Kidney tubule cell (primary cell): ENCODE measurements around the gene MRPS6.
A peak's percentile ranks its signal among the peaks of the same experiment; 100 is the strongest.

ENCODE experiments used
- DNase-seq: peaks from one replicate; pipeline ENCODE4 v3.0.0-alpha.2; 2018; ENCODE audit warnings: low spot score

Gene MRPS6

GRCh38 chr21:34100337-34100736, 27.0 kb downstream of the MRPS6 start:
- DNase-seq, result no peak

GRCh38 chr21:34100790-34101189, 27.4 kb downstream of the MRPS6 start:
- DNase-seq, result peak; percentile 18

- DNase-seq, result no peak
Observed at GRCh38 chr21:34105947-34106541, 32.7 kb downstream of the MRPS6 start.

GRCh38 chr21:34107606-34108005, 34.2 kb downstream of the MRPS6 start:
- DNase-seq, result no peak

- DNase-seq, result no peak
Observed at GRCh38 chr21:34109075-34109474, 35.7 kb downstream of the MRPS6 start.

GRCh38 chr21:34110594-34111202, 37.3 kb downstream of the MRPS6 start:
- DNase-seq, result no peak

GRCh38 chr21:34112316-34113033, 39.1 kb downstream of the MRPS6 start:
- DNase-seq, result no peak

- peak; percentile 9 for DNase-seq
Observed at GRCh38 chr21:34113842-34114241, 40.5 kb downstream of the MRPS6 start.

DNA sequence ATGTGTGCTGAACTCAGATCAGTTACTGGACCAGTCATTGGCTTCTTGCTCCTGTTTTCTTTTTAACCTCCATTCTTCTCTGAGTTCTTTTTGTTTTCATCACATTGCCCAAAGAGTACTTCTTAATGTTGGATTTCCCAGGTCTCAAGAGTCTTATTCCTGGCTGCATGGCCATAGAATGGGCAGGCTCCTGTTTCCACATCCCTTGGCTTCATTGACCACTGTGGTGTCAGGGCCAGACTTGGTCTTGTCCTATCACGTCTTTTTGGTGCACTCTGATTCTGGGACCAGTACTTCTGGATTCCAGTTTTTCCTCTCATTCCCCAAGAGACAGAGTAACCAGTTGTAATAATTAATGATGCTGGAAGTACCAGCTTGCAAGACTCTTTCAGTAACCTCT, 41.8 kb downstream of the MRPS6 start:
- DNase-seq, result no peak

DNA sequence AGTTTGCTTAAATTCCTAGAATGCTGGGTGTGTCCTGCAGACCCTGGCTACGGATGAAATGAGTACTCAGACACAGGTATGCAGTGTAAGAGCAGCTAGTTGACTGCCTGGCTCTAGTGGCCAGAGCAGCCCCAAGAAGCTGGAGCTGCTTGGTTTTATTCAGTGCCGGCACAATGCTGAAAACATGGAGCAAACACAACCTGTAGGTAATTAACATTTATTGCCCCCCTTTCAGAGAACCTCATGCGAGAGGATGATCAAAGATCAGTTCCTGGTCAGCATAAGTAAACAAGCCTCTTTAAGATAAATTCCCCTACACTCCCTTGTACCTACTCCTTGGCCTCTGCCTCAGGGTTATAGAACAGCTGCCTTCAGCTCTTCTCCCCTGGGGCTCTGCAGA, 43.2 kb downstream of the MRPS6 start:
- DNase-seq, result no peak

DNA sequence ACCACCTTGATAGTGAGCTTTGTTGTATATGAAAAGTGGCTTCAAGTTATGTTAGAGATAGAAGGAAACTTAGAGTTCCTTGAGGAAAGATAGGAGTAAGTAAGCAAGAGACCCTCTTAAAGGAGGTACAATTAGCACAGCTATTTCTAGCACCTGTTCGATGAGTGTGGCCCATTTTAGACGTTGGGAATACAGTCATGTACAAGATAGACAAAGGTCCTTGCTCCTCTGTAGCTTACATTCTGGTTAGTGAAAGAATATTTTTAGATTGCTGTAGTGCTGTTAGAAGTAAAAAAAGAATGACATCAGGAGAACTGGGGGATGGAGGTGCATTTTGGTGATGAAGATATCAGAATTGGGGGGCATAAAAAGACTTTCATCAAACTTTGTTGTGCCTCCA, 47.5 kb downstream of the MRPS6 start:
- DNase-seq, result no peak

- DNase-seq, result no peak
Observed at GRCh38 chr21:34122047-34122446, 48.7 kb downstream of the MRPS6 start.

DNA sequence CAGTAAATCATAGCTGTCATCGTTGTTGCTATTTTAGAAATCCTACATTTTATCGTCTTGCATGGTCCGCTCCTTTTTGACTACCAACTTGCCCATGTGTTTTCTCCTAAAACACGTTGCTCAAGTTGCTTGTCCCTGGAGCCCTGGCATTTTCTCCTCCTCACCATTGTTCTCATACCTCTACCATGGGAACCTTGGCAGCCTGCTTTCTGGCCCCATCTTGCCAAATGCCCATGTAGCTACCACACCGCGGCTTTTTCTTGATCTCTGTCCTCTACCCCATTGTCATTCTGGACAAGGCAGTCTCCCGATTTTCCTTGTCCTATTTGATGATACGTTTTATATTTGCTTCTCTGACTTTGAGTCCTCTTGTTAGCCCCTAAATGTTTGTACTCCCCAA, 50.2 kb downstream of the MRPS6 start:
- DNase-seq, result no peak

DNA sequence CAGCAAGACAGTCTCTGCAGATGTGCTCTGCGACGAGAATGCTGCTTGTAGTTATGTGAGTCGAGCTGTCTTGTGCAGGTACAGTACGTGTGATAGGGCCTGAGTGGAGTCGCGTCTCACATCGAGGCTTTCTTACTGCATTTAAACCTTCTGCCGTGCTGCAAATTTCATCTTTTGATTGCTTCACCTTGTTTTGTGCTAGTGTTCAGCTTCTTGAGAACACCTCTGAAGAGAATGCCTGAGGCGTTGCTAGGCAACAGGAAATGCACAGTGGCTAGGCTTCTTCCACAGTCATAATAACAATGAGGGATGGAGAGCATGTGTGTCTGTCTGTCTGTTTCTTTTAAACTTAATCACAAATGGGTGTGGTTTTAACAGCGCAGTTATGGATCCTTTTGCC, 52.9 kb downstream of the MRPS6 start:
- peak; percentile 42 for DNase-seq

- DNase-seq, result peak; percentile 23
Observed at GRCh38 chr21:34126691-34127090, 53.3 kb downstream of the MRPS6 start.

- DNase-seq, result no peak
Observed at GRCh38 chr21:34128124-34128523, 54.7 kb downstream of the MRPS6 start.

- no peak for DNase-seq
Observed at GRCh38 chr21:34128674-34129038, 55.3 kb downstream of the MRPS6 start.

DNA sequence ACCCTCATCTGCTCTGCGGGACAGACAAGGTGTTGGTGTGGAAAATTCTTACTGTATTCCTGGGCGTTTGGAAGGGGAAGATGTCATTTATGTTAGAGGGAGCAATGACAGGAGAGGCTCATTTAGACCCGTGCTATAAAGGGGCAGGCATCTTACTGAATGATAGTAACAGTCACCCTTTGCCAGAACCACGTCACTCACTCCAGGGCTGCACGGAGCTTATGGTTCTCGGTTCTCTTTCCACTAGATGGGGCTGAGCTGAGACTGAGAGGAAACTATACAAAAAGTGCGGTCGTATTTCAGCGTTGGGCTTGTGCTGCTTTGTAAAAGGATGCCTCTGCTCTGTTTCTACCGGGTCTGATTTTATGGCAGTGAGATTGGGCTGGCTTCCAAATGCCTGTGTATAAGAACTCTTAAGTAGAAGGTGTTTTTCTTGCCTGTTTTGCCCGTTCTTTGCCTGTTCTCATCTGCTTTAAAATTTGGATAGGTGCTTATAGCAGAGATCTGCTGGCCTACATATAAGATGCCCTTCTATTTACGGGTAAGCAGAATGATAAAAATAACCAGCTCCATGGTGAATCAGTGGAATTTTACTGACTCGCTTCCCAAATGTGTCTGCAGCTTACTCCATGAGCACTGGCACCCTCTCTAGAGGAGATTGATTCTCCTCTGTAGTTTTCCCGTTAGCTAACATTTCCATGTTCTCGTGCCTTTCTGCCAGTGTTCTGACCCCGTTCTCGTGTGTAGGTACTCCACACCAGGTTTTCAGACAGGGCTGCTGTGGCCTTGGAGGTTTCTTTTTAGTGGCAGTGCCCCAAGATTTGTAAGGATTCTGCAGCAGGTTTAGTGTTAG, 55.9 kb downstream of the MRPS6 start:
- peak; percentile 68 for DNase-seq

- no peak for DNase-seq
Observed at GRCh38 chr21:34129901-34130715, 56.7 kb downstream of the MRPS6 start.

- no peak for DNase-seq
Observed at GRCh38 chr21:34130716-34130985, 57.3 kb downstream of the MRPS6 start.

DNA sequence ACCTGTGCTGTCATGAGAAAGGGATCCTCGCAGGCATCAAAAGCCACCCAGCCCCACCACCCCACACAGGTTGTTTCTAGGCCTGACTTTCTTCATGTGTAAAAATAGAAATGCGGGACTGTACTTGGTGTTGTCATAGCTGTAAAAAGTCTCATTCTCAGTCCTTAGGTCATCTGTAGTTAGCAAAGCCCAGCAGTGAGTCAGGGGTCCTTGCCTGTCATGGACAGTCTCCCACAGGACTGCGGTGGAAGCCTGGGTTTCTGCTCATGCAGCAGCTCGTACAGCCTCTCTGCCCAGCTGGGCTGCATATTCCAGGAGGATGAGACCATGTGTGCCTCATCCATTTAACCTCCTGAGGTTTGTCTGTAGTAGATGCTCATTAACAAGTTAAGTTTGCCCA, 58.2 kb downstream of the MRPS6 start:
- DNase-seq, result no peak

- DNase-seq, result peak; percentile 49
Observed at GRCh38 chr21:34132202-34132601, 58.8 kb downstream of the MRPS6 start.
